ENCODE results near the gene CCDC102A.
A peak's percentile ranks its signal among the peaks of the same experiment; 100 is the strongest.
"Not testable (repeated sequence)": the region's sequence is repeated elsewhere in the genome, so short reads cannot be mapped to it uniquely, and the experiment has no call there.

The CCDC102A gene

GRCh38 chr16:57499941-57500340 is 36.4 kb downstream of the CCDC102A start:
- not testable (repeated sequence) for DNase-seq (ENCODE audit: low read depth)

DNA sequence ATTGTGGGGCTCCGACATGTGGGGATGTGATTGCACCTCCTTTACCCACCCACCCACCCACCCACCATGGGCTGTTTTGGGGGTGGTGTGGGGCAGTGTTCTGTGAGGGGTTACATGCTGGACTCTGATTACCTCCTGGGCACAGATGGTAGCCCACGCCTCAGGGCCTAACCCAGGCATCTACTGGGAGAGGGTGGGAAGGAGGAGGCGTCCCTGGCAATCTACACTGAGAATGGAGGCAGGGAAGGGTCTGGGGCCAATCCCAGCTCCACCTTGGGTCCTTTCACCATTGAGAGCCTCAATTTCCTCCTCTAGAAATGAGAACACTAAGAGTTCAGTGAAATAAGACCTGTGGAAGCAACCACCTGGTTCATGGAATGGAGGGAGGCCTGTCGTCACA is 38.3 kb downstream of the CCDC102A start:
- DNase-seq (ENCODE audit: low read depth), result no peak

- no peak for DNase-seq (ENCODE audit: low read depth)
These were observed 39.2 kb downstream of the CCDC102A start for GRCh38 chr16:57497121-57497520.

GRCh38 chr16:57493767-57494166 is 42.6 kb downstream of the CCDC102A start:
- no peak for DNase-seq (ENCODE audit: low read depth)

- no peak for DNase-seq (ENCODE audit: low read depth)
These were observed 47.1 kb downstream of the CCDC102A start for GRCh38 chr16:57489229-57489628.

DNA sequence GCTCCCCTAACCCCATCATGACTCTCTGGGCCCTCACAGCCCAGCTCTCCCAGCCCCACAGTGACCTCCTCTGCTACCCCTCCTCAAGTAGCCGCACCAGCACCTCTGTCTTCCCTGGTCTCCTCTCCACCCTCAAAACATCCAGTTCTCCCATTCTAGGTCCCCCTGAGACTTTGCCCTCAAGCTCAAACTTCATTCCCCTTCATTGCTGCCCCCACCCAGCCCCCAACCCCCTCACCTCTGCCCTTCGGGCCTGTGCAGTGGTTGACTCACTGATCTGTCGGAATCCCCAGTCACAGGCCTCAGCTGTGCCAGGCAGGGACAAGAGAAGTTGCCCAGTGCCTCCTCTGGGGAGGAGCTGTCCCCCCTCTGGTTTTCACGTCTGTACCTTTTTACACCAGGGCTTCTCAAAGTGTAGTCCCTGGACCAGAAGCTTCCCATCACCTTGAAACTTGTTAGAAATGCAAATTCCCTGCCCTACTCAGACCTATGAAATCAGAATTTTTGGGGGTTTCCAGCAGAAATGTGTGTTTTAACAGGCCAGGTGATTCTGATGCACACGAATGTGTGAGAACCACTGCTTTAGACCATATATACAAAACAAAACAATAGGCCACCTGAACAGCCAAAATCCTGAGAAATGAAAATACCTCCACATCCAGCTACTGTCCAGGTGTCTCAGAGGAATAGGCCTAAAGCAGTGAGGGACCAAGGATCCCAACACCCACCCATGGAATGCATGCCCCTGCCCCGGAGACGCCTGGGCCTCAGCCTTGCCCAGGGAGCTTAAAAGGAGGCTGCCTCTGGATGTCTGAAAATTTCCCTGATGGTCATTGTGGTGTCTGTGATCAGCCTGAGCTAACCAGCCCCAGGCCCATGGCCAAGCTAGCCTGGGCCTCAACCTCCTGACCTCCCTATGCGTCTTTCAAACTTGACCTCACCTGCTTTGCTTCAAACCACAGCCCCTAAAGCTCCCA is 49.2 kb downstream of the CCDC102A start:
- no peak for DNase-seq (ENCODE audit: low read depth)

DNA sequence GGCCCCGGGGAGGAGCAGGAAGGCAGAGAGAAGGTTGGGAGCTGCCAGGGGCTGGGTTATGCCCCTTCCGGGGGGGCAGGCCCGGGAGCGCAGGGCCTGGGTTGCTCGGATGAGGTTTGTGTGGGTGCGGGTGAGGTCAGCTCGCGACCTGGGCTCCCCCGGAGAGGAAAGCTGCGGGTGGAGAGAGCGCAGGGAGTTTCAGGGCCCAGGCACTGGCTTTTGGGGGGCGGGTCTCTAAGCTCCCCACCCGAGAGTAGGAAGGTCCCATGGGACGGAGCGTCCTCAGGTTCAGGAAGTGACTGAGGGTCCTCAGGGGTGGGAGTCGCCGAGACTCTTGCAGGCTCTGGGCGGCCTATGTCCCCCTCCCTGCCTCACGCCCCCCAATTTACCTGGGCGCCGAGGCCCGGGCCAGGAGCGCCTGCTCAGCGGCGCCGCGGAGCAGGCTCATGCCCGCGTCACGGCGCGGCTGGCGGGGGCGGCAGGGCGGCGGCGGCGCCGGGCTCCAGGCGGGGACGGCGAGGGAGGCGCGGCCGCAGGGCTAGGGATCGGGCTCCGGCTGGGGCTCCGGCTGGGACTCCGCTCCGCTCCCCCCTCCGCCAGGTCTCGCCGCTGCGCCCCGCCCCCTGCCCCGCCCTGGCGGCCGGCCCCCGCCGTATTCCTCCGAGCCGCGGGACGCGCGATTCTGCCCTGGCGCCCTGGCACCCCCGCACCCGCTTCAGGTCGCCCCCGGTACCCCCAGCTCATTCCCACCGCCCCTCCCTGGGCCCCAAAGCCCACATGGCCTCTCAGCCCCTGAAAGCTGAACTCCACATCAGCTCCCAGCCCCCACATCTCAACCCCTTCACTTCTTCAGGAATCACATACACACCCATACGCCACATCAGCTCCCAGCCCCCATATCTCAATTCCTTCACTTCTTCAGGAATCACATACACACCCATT is 50.2 kb downstream of the CCDC102A start, which contains the start of gene DOK4:
Gene DOK4, minus strand, starts transcription at position 578 of the 942 bp plus-strand sequence. CDS start 6,986 bp downstream, outside the sequence.
- peak; percentile 67 for DNase-seq (ENCODE audit: low read depth)

- no peak for DNase-seq (ENCODE audit: low read depth)
These were observed 51.1 kb downstream of the CCDC102A start for GRCh38 chr16:57485091-57485915.

DNA sequence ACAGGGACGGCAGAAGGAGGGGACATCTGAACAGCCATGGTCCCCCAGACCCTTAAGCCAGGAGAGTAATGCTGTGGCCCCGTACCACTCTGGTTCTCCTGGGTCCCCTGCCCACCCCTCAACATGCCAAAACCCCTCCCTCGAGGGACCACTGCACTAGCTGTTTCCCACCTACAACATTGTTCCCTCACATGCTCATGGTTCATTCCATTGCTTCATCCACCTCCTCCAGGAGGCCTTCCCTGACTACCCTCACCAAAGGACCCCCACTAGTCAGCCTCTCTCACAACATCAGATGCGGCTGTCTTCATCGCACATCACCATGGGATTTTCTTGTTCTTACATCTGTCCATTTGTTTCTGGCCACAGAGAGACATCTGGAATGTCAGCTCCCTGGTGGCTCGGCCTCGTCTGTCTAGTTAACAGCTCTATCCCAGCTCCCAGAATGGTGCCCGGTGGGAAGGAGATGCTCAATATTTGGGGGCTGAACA is 51.8 kb downstream of the CCDC102A start:
- no peak for DNase-seq (ENCODE audit: low read depth)

DNA sequence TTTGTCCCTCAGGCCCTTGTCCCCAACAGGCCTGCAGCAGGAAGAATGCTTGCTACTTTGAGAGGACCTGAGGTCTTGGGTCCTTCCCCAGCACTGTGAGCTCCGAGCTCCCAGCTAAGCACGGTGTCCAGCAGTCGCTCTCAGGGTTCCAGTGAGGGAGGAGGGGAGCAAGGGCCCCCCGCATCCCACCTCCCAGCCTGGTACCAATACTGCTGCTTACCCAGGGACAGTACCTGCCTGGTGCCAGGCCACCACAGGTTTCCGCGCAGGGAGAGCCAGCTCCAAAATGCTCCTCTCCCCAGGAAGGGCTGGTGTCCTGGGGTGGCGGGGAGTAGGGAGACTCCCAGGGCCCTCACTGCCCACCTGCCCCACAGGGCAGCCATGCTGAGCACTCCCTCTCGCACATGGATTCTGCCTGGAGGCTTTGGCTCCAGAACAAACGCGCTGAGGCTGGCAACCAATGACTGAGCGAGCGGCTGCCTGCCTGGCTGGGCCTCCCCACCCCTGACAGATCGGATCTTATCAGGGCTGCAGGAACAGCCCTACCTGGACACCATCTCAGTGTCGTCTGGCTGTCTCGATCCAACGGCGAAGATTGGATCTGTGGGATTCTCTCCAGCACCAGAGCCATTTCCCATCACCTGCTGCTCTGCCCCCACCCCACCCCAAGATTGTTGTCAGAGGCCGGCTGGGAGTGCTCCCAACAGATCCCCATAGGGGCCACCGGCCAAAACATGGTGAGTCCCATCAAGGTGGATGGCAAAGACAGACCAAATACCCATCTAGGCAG is 52.5 kb downstream of the CCDC102A start:
- no peak for DNase-seq (ENCODE audit: low read depth)

DNA sequence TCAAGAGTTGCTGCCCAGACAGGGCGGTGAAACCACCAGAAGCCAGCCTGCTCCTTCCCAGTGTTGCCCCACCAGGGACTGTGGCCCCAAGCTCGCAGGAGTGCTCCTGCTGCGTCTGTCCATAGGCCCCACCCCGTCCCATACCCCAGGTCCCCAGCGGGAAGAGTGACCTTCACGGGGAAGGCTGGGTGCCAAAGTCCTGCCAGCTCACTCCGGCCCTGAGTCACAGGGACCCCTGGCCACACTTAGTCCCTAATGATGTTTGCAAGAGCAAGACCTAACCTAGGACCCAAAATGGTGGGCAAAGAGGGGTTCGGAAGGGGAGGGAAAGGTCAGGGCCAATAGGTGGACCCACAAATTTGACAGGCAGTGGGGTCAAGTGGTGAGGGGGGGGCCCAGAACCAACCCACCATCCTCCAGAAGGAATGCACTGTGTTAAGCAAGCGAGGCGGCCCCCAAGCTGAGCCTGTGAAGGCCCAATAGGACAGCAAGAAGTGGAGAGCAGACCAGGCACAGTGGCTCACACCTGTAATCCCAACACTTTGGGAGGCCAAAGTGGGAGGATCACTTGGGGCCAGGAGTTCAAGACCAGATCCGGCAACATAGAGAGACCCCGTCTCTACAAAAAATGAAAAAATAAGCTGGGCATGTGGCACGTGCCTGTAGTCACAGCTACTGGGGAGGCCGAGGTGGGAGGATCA is 53.4 kb downstream of the CCDC102A start:
- no peak for DNase-seq (ENCODE audit: low read depth)

DNA sequence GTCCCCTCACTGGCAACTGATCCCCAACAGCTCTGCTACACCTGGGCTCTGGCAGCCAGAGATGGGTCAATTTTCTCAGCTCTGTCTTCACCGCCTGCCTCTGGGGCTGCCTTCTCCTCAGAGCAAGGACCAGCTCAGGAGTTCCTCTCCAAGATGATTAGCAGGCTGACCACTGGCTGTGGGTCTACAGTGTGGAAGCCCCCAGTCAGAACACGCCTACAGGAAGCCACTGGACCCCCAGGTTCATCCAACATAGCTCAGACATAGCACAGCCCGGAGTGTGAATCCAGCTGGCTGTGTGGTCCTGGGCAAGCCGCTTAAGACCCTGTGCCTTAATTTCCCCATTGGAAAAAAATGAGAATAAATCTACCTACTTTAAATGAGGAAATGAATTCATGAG is 55.0 kb downstream of the CCDC102A start:
- DNase-seq (ENCODE audit: low read depth), result no peak

GRCh38 chr16:57480754-57481230 is 55.6 kb downstream of the CCDC102A start:
- DNase-seq (ENCODE audit: low read depth), result no peak

DNA sequence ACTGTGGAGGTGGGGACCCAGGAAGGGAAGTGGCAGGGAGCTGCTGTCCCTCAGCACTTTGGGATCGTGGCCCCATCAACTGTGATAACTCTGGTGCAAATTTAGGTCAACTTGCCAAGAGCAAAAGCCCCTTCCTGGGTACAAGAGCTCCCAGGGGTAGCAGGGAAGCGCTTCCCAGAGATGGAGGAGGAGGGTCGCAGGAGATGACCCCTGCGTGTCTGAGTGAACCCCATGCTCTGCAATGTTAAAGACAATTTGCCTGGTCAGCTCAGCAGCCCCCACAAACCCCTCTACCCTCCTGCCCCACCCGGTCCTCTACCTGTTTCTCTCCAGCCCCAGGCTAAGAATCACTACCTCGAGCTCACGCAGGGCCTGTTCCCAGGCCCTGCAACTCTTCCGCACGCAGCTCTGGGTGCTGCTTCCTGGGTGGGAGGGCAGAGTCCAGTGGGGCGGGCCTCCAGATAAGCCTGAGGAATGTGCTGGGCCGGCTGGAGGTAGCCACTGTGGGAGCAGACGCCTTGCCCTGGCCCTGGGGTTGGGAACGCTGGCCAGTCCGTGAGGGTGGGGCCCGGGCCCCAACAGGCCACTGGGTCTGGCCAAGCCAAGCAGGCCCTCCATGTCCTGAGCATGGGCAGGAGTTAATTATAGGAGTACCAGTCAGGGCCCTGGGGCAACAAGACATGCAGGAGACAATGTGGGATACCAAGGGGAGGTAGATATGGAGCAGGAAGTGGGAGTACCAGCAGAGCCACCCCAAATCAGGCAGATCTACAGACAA is 56.2 kb downstream of the CCDC102A start:
- no peak for DNase-seq (ENCODE audit: low read depth)

GRCh38 chr16:57479205-57479975 is 57.0 kb downstream of the CCDC102A start:
- no peak for DNase-seq (ENCODE audit: low read depth)

DNA sequence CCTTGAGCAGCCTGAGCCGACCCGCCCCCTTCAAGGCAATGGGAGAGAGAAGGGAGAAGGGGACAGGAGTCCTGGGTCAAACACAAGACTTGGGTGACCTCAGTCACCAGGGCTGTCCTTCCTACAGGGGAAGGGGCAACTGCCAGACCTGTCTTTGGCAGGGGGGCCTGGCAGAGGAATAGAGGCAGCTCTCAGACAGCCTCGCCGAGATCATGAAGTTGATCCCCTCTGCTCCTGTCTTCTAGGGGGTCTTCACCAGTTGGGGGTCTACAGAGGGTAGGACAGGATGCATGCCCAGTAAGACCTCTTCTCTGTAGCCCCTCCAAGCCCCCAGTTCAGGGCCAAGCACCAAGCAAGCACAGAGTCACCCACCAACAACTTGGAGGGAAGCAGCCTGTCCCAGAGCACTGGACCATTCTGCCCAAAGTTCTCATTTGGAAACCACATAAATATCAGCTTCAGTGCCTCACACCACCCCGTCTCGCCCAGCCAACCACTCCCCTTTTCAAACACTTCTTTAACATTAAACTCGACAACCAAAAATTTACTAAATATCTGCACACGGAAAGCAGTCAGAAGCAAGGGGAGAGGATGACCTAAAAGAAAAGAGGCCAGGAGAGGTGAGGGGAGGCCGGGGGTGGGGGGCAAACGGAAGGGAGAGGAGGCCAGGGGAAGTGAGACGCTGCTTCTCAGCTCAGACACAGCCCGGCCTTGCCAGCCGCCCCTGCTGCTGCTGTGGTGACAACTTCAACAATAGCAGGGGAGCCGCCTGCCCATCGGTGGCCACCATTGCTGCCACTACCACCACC is 57.8 kb downstream of the CCDC102A start:
- no peak for DNase-seq (ENCODE audit: low read depth)

DNA sequence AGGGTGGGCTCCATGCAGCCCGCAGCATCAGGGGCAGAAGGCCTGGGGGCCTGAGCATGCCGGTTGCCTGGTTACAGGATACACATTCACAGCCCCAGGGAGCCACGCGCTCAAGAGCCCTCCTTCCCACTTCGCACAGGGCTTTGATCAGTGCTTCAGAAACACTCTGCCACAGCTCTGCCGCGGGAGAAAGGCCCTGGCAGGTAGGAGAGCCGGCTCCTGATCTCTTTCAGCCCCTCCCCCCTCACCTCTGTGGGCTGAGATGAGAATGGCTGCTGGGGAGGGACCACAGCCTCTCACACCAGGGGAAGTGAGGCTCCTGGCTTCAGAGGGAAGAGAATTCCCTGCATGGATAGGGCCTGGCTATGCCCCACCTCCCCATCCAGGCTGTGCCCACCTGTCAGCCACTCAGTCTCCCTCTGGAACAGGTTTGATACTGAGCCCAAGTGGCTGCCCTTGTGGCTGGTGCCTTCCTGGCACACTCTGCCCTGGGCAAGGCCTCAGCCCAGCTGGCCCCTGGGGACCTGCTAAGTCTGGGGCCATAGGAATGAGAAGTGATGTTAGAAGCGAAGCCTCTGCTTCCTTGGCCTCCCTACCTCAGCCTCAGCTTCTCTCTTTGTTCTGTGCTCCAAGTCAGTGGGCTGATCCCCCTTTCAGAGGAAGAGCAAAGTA is 58.7 kb downstream of the CCDC102A start:
- no peak for DNase-seq (ENCODE audit: low read depth)
